Measurements from ENCODE around the gene ATP2A2.
A peak's percentile ranks its signal among the peaks of the same experiment; 100 is the strongest.

Gene ATP2A2

DNA sequence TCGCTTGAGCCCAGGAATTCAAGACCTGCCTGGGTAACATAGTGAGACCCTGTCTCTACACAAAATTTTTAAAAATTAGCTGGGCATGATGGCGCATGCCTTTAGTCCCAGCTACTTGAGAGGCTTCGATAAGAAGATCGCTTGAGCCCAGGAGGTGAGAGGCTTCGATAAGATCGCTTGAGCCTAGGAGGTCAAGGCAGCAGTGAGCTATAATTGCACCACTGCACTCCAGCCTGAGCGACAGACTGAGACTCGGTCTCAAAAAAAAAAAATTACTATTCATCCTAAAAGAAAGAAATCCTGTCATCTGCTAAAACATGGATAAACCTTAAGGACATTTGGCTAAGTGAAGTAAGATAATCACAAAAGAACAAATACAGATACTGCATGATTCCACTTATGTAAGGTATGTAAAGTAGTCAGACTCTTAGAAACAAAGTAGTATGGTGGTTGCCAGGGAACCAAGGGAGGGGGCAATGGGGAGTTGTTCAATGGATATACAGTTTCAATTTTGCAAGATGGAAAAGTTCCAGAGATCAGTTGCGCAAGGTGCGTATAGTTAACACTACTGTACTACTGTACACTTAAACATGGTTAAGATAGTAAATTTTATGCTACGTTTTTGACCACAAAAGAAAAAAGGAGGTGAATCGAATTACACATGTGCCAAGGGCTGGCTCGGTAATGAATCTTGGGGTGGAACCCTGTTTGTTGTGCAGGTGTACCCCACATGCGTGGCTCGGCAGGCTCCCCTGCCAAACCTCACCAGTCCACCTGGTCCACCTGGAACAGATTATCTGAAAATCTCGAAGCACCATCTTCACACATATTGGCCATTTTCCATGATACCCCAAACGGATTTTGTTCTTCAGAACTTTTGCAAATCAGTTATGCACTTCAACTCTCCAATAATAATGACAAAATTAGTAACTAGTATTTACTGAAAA lies 18.3 kb upstream of the ATP2A2 start:
- DNase-seq (ENCODE audit: low spot score) = no peak

GRCh38 chr12:110266381-110266960 lies 14.6 kb upstream of the ATP2A2 start:
- no peak for DNase-seq (ENCODE audit: low spot score)

DNA sequence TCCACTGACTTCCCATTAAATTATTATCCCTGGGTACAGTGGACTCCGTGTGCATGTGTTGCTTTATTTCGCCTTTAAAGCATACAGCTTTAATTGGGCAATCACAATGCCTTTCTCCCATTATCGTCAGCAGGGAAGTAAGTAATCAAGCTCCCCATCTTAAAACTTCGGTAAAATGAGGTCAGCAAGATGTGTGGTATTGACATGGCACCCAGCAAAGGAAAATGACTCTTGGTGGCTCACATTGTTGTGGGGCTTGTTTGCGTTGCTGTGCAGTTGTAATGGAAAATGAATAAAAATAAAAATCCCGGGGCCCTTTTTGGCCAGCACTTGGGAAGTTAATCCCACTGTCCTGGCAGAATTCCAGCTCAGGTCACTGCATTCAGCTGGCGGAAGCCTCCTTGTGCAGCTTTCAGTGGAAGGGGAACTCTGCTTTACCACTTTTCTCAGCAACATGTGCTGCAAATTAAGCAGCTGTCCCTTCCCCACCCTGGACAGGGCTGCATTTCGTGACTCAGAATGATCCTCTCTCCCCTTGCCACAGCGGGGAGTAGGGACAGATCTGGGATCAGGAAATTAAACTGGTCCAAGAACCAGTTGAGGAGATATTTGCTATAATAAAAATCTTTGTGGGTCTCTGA lies 13.9 kb upstream of the ATP2A2 start:
- peak; percentile 71 for DNase-seq (ENCODE audit: low spot score)

- DNase-seq (ENCODE audit: low spot score) = peak; percentile 91
Observed at GRCh38 chr12:110269622-110270124, 11.4 kb upstream of the ATP2A2 start.

DNA sequence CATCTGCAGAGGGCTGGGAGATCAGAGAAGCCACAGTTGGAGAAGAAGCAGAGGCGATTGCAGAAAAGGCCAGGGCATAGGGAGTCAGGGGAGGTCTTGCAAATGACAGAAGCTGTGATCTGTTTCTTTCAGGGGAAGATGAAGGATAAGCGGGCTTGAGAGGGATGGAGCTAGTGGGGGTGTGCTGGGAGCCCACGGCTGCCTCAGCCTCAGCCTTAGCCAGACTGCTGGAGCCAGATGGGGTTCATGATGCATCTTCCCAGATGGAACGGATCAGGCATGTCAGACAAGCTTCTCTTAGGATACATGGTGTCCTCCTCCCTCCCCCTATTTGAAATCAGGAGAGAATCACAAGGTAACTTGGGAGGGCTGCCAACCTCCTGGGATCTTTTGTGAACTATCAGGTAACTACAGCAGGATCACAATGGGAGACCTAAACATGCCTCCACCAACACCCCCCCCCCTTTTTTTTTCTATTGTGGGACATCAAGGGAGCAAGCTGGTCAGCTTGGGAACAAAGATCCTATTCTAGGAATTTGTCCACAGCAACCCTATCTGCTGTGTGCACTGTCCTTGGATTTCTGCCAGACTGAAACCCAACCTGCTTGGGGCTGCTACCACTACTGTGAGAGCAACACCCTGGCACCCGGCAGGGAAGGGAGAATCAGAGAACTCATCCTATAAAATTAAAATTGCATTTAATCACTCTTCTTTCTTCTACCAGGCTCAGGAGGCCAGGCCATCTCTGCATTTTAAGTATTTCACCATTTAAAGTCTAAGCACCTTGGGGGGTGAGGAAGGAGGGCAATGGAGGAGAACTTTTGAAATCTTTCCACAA lies 10.7 kb upstream of the ATP2A2 start:
- DNase-seq (ENCODE audit: low spot score) = peak; percentile 52

- DNase-seq (ENCODE audit: low spot score) = no peak
Observed at GRCh38 chr12:110271015-110271414, 10.0 kb upstream of the ATP2A2 start.

DNA sequence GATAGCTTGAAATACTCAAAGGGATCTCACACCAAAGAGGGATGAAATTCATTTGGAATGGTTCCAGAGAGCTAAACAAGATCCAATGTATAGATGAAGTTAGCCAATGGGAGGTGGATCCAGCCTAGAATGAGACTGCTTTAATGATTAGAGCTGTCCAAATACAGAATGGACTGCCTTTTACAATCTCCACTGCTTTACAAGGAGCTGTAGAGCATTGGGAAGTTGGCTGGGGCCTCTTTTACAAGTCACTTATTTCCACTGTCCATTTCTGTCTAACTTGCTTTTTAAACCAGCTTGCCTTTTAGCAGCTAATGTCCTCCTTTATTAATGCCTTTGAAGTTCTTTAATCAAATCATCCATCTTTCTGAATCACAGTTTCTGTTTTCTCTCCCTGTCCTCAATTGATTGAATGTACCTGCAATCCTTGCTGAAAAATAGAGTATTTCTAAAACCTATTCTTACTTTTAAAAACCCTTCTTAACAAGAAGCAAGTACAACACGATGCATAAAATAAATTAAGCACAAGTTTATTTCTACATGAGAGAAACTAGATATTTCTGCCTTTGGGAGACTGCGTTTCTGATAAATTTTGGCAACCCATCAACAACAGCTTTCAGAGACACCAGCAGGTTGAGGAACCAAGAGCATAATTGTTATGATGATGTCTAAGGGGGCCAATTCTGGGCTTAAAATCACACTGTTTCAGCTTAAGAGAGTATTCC lies 3.4 kb upstream of the ATP2A2 start:
- DNase-seq (ENCODE audit: low spot score) = no peak

GRCh38 chr12:110278255-110278536 lies 2.9 kb upstream of the ATP2A2 start:
- DNase-seq (ENCODE audit: low spot score) = no peak

GRCh38 chr12:110279566-110280375 lies 1.3 kb upstream of the ATP2A2 start:
- DNase-seq (ENCODE audit: low spot score) = no peak

GRCh38 chr12:110280392-110280778 lies 662 bp upstream of the ATP2A2 start:
- peak; percentile 71 for DNase-seq (ENCODE audit: low spot score)

GRCh38 chr12:110281549-110282299 lies 677 bp downstream of the ATP2A2 start:
- peak; percentile 82 for DNase-seq (ENCODE audit: low spot score)

GRCh38 chr12:110282300-110282860 lies 1.3 kb downstream of the ATP2A2 start:
- no peak for DNase-seq (ENCODE audit: low spot score)

- no peak for DNase-seq (ENCODE audit: low spot score)
Observed at GRCh38 chr12:110282956-110283817, 2.1 kb downstream of the ATP2A2 start.

GRCh38 chr12:110284597-110284996 lies 3.5 kb downstream of the ATP2A2 start:
- DNase-seq (ENCODE audit: low spot score) = no peak

GRCh38 chr12:110286623-110287022 lies 5.6 kb downstream of the ATP2A2 start:
- DNase-seq (ENCODE audit: low spot score) = no peak

DNA sequence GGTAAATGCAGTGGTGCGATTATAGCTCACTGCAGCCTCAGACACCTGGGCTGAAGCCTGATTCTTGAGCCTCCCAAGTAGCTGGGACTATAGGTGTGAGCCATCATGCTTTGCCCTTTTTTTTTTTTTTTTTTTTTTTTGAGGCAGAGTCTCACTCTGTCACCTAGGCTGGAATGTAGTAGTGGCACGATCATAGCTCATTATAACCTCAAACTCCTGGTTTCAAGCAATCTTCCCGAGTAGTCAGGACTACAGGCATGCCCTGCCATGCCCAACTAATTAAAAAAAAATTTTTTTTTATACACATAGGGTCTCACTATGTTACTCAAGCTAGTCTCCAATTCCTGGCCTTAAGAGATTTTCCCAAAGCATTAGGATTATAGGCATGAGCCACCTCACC lies 6.9 kb downstream of the ATP2A2 start:
- DNase-seq (ENCODE audit: low spot score) = no peak

DNA sequence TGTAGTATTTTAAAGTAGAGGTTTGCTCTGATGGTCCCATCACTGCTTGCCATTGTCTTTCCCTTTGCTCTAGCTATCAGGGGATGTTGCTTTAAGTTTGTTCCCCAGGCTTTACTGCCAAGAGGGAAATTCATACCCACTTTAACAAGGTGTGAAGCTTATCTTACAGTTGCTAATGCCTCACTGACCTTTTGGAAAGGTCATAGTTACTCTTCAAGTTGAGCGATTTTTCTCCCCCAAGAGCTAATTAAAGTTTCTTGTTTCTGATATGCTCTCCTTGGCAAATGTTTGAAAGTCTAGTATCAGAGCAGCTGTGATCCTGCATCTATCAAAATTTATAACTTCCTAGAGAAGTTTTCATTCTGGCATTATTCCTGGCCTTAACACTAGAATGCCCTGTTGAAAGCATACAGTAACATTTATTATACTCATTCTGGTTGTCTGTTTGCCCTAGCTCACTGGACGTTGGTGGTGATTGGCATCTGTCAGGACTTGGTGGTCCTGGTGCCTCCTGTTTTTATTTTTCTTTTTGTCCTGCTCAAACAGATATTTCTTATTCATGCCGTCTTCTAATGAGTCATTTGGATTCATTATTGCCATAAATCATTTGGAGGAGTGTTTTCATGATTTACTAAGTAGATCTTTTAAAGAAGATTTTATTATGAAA lies 8.1 kb downstream of the ATP2A2 start:
- no peak for DNase-seq (ENCODE audit: low spot score)

- no peak for DNase-seq (ENCODE audit: low spot score)
Observed at GRCh38 chr12:110289711-110290078, 8.6 kb downstream of the ATP2A2 start.
